Breast epithelium (tissue), 4 donors: ENCODE data around the gene ECHS1. TPM values are rescaled to one million over a fixed set of nuclear protein-coding genes. Genes with fewer than 3 reads are reported as not detected.
A peak's percentile ranks its signal among the peaks of the same experiment; 100 is the strongest.
"Not testable (repeated sequence)": the region's sequence is repeated elsewhere in the genome, so short reads cannot be mapped to it uniquely, and the experiment has no call there.

Source experiments
- DNase-seq, 2 donors: peaks; one replicate each; pipeline ENCODE4 v3.0.0-alpha.2; 2019; ENCODE audit warnings: low spot score in 2 of 2
- H3K27ac ChIP-seq, 2 donors: fragments of 200-600 bp; sonication (generic) in 1 of 2; one replicate each; pipeline ENCODE4 v1.5.1; 2016 to 2019; ENCODE audit warnings: mild to moderate bottlenecking in 1 of 2
- H3K27me3 ChIP-seq, 2 donors: fragments of 200-600 bp; sonication (generic) in 1 of 2; one replicate each; pipeline versions ENCODE4 v1.5.1 to v1.6.0; 2017 to 2019; ENCODE audit warnings: control low read depth in 1 of 2, mild to moderate bottlenecking in 1 of 2
- H3K36me3 ChIP-seq: fragments of 200-600 bp; one replicate; pipeline ENCODE4 v1.5.1; 2019
- H3K4me1 ChIP-seq, 2 donors: fragments of 200-600 bp; sonication (generic); one replicate each; pipeline ENCODE4 v1.5.1; 2016 to 2019; ENCODE audit warnings: control low read depth in 1 of 2
- H3K4me3 ChIP-seq, 3 donors: fragments of 200-600 bp; sonication (generic); 1 replicate in 2 of 3; 2 replicates in 1 of 3; pipeline ENCODE4 v1.5.1; 2016 to 2019; ENCODE audit warnings: mild to moderate bottlenecking in 3 of 3, moderate library complexity in 2 of 3
- H3K9me3 ChIP-seq, 2 donors: fragments of 200-600 bp; sonication (generic) in 1 of 2; one replicate each; pipeline ENCODE4 v1.5.1; 2016 to 2019; ENCODE audit warnings: control low read depth in 1 of 2
- POLR2A ChIP-seq: fragments of 450-650 bp; IDR thresholded peaks from one replicate; pipeline ENCODE4 v1.6.1; 2016; ENCODE audit warnings: antibody characterized with exemption, mild to moderate bottlenecking, moderate library complexity
- POLR2AphosphoS5 ChIP-seq, 3 donors: sonication (generic); formaldehyde crosslinking; IDR thresholded peaks; one replicate each; pipeline ENCODE4 v1.6.1; 2017; ENCODE audit warnings: antibody characterized with exemption in 3 of 3
- intact Hi-C: fragments of 100-400 bp; cut with DNase I; formaldehyde crosslinking; loops from one replicate; pipeline ENCODE4 v1.15.1; 2023; ENCODE audit warnings: low total_unique reads
- total RNA-seq, 3 donors: library from RNA; depleted of rRNA; stranded (reverse); fragments of >200 nt; gene quantifications; one replicate each; pipeline ENCODE4 v1.1.0, GENCODE V29; 2016
- TF ChIP-seq, protein P1 (sequence below), 3 donors: fragments of 450-650 bp; IDR thresholded peaks; one replicate each; pipeline ENCODE4 v1.5.1; 2016 to 2017; ENCODE audit warnings: antibody characterized with exemption in 3 of 3, mild to moderate bottlenecking in 3 of 3, moderate library complexity in 3 of 3

Gene ECHS1
- total RNA-seq, 3 donors from 2014 or later, result 71.8 to 165 (median 84.2) TPM

DNA sequence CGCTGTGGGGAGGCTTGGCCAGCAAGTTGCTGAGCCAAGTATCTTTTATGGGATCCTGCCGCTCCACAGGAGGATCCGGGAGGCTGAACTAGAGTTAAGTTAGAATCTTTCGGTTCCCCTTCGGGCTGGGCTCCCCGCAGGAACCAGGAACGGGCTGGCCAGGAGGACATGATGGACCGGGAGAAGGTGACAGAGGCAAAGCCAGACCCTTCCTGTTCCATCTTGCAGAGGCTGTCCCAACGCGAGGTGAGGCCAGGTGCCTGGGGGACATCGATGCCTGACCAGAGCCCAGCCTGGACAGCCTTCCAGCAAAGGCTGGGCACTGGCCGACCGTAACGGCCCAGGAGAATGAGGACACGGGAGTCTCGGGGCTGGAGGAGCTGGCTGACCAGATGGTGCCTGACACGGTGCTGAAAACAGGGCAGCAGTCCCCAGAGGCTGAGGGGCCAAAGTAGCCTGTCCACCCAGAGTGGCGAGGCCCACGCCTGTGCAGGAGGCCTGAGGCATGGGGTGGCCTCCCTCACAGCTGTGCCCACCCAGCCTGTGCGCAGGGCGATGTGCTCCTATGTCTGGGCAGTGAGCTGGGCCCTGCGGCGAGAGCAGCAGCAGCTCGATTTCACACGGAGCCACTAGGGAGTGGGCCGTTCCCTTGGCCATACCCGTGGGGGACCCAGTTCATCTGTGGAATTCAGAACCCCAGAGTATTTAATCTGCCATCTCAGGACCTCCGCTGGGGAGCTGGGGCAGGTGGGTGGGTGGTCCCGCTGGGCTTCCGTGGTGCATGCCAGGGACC, 4.1 kb upstream of the ECHS1 start:
- intact Hi-C loops, result no loop called here
- no peak overlapping the region for H3K27ac ChIP-seq
- no peaks in the 10 kb centered on the region for H3K36me3 ChIP-seq
- no peak for DNase-seq
- no peaks in the 10 kb centered on the region for H3K9me3 ChIP-seq
- H3K4me1 ChIP-seq, result no peaks in the 10 kb centered on the region
- peak overlapping the region in 2 of 3 donors; percentile 76 to 90 for H3K4me3 ChIP-seq
- TF ChIP-seq POLR2AphosphoS5 (IDR thresholded peaks at IDR 0.05) (no peak), POLR2A (no peak)
- TF ChIP-seq, protein P1, sequence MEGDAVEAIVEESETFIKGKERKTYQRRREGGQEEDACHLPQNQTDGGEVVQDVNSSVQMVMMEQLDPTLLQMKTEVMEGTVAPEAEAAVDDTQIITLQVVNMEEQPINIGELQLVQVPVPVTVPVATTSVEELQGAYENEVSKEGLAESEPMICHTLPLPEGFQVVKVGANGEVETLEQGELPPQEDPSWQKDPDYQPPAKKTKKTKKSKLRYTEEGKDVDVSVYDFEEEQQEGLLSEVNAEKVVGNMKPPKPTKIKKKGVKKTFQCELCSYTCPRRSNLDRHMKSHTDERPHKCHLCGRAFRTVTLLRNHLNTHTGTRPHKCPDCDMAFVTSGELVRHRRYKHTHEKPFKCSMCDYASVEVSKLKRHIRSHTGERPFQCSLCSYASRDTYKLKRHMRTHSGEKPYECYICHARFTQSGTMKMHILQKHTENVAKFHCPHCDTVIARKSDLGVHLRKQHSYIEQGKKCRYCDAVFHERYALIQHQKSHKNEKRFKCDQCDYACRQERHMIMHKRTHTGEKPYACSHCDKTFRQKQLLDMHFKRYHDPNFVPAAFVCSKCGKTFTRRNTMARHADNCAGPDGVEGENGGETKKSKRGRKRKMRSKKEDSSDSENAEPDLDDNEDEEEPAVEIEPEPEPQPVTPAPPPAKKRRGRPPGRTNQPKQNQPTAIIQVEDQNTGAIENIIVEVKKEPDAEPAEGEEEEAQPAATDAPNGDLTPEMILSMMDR (IDR thresholded peaks at IDR 0.05), result no peak
- no peaks in the 10 kb centered on the region for H3K27me3 ChIP-seq

DNA sequence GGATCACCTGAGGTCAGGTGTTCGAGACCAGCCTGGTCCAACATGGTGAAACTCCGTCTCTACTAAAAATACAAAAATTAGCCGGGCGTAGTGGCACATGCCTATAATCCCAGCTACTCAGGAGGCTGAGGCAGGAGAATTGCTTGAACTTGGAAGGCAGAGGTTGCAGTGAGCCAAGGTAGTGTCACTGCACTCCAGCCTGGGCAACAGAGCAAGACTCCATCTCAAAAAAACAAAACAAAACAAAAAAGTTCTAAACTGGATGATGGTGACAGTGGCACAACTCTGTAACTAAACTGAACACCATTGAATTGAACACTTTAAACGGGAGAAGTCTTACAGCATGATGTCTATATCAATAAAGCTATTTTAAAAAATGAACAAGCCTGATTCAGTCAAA, 3.0 kb upstream of the ECHS1 start:
- H3K27ac ChIP-seq, intact Hi-C loops, H3K4me1 ChIP-seq, H3K27me3 ChIP-seq, DNase-seq, H3K9me3 ChIP-seq, H3K4me3 ChIP-seq, H3K36me3 ChIP-seq: not testable (repeated sequence)

DNA sequence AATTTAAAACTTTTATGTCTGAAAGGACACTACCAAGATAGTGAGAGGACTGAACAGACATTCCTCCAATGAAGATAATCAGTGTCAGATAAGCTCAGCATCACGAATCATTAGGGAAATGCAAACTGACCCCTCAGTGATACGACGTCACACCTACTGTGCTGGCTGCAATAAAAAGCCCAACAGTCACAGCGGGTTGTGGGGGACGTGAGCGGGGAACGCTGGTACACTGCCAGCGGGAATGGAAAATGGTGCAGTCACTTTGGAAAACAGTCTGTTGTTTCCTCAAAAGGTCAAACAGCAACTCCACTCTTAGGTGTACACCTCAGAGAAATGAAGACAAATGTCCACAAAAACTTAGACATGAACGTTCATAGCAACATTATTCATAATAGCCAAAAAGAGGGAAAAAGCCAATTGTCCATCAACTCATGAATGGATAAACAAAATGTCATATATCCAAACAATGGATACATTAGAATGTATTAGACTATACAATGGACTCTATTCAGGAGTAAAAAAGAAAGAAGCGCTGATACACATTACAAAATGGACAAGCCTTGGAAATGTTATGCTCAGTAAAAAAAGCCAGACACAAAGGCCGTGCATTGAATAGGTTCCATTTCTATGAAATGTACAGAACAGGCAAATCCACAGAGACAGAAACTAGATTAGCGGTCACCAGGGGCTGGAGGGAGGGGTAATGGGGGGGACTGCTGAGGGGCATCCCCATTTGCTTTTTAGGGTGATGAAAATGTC, 2.4 kb upstream of the ECHS1 start:
- H3K27ac ChIP-seq, result no peak overlapping the region
- no peaks in the 10 kb centered on the region for H3K27me3 ChIP-seq
- H3K4me1 ChIP-seq, result no peaks in the 10 kb centered on the region
- H3K9me3 ChIP-seq, result no peaks in the 10 kb centered on the region
- intact Hi-C loops, result no loop called here
- no peaks in the 10 kb centered on the region for H3K36me3 ChIP-seq
- H3K4me3 ChIP-seq, result no peak overlapping the region
- no peak for DNase-seq
- TF ChIP-seq, protein P1 (IDR thresholded peaks at IDR 0.05), result no peak
- TF ChIP-seq POLR2A (no peak), POLR2AphosphoS5 (IDR thresholded peaks at IDR 0.05) (no peak)

DNA sequence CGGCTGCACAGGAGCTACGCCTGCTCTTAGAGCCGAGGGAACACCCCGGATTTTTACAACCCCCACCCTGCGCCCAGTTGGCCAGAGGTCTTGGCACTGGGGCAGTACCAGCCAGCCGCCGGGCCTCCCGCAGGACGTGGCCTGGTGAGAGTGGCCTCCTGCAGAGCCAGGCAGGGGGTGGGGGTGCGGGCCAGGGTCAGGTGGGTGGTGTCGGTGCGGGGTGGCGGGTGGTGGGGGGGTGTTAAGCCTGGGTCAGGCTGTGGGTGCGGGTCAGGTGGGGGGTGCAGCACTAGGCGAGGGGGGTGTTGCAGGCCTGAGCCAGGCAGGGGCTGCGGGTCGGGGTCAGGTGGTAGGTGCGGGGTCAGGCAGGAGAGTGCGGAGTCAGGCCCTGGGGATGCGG, 647 bp downstream of the ECHS1 start:
- H3K27me3 ChIP-seq, result no peaks in the 10 kb centered on the region
- H3K27ac ChIP-seq, result no peak overlapping the region
- no peak for DNase-seq
- H3K4me1 ChIP-seq, result no peaks in the 10 kb centered on the region
- intact Hi-C loops, result no loop called here
- no peak for TF ChIP-seq POLR2AphosphoS5 (IDR thresholded peaks at IDR 0.05)
- TF ChIP-seq, protein P1 (IDR thresholded peaks at IDR 0.05), result no peak
- no peak for TF ChIP-seq POLR2A
- no peaks in the 10 kb centered on the region for H3K36me3 ChIP-seq
- peak overlapping the region; percentile 82 to 93 (median 82) for H3K4me3 ChIP-seq
- no peaks in the 10 kb centered on the region for H3K9me3 ChIP-seq

DNA sequence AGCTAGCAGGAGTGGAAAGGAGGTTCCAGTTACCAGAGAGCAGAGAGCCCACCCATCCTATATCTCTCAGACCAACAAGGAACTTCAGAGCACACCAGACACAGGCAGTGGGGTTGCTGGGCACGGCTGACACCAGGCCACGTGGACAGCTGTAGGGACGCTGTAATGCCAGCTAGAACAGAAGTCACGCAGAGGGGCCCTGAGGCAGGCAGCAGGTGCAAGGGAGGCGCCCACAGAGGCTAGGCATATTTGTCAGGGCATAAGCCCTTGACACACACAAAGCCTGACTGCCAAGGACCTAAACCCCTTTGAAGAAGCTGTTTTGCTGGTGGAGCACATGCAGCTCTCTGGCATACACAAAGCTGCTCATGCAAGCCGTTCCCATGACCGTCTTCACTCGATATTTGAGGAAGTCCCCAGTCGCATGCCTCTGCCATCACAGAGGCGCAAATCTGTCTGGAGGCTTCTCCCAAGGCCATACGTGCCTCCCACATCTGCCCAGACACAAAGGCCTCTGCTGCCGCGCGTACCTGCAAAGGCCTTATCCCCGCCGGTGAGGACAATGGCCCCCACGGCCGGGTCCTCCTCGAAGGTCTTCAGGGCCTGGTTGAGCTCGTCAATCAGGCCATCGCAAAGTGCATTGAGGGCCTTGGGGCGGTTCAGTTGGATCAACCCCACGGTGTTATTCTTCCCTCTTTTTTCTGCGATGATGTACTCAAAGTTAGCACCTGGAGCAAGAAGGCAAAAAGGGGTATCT, 2.9 kb downstream of the ECHS1 start:
- no peaks in the 10 kb centered on the region for H3K4me1 ChIP-seq
- TF ChIP-seq POLR2A (no peak), POLR2AphosphoS5 (IDR thresholded peaks at IDR 0.05) (no peak)
- TF ChIP-seq, protein P1 (IDR thresholded peaks at IDR 0.05), result no peak
- intact Hi-C loops, result no loop called here
- DNase-seq, result no peak
- H3K9me3 ChIP-seq, result no peaks in the 10 kb centered on the region
- no peaks in the 10 kb centered on the region for H3K36me3 ChIP-seq
- H3K27ac ChIP-seq, result no peak overlapping the region
- H3K4me3 ChIP-seq, result no peak overlapping the region
- H3K27me3 ChIP-seq, result no peaks in the 10 kb centered on the region
